Prostate gland (tissue), 2 donors: Measurements from ENCODE around the gene GNG8.

Experiments
- POLR2A ChIP-seq: fragments of 450-650 bp; IDR thresholded peaks from one replicate; pipeline ENCODE4 v1.6.1; 2016; ENCODE audit warnings: antibody characterized with exemption, mild to moderate bottlenecking
- POLR2AphosphoS5 ChIP-seq: sonication (generic); formaldehyde crosslinking; IDR thresholded peaks from one replicate; pipeline ENCODE4 v1.6.1; 2017; ENCODE audit warnings: antibody characterized with exemption
- TF ChIP-seq, protein P1 (sequence below), 4 experiments: fragments of 200-600 bp in 2 of 4; fragments of 450-650 bp in 2 of 4; sonication (generic) in 2 of 4; IDR thresholded peaks; 1 replicate in 3 of 4; 2 replicates in 1 of 4; pipeline ENCODE4 v1.5.1; 2016 to 2019; ENCODE audit warnings: antibody characterized with exemption in 4 of 4, mild to moderate bottlenecking in 2 of 4, moderate library complexity in 2 of 4

DNA sequence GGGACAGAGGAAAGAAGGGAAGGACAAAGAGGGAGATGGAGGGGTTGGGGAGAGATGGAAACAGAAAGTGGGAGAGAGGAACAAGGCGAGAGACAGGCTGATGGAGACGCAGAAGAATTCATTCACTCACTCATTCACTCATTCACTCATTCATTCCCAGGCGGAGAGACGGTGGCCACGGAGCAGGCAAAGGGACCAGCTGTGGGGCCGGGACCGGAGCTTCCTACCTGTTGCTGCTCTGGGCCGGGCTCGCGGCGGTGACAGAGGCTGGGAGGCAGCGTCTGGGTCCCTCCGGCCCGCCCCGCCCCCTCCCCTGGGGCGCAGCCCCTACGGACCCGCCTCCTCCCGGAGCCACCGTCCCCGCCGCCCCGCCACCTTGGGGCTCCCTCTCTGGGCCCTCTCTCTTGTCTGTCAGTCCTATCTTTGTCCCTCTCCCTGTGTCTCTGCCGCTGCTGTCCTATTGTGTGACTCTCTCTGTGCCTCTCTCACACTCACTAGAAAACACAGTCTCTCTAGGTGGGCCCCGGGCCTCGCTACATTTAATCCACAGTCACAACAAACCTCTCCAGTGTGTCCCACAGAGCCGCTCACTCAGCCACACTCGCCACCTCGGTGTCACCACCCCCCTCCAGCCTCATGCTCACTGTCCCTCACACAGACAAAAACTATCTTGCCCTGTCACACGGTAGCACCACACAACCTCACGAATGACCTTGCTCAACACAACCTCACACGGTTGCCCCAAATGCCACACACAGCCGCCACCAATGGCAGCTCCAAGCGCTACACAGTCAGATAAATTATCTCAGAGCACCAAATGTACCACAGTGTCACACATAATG, at the start of gene GNG8:
- TF ChIP-seq, protein P1, sequence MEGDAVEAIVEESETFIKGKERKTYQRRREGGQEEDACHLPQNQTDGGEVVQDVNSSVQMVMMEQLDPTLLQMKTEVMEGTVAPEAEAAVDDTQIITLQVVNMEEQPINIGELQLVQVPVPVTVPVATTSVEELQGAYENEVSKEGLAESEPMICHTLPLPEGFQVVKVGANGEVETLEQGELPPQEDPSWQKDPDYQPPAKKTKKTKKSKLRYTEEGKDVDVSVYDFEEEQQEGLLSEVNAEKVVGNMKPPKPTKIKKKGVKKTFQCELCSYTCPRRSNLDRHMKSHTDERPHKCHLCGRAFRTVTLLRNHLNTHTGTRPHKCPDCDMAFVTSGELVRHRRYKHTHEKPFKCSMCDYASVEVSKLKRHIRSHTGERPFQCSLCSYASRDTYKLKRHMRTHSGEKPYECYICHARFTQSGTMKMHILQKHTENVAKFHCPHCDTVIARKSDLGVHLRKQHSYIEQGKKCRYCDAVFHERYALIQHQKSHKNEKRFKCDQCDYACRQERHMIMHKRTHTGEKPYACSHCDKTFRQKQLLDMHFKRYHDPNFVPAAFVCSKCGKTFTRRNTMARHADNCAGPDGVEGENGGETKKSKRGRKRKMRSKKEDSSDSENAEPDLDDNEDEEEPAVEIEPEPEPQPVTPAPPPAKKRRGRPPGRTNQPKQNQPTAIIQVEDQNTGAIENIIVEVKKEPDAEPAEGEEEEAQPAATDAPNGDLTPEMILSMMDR (IDR thresholded peaks at IDR 0.05): no peak
- no peak for TF ChIP-seq POLR2A
- no peak for TF ChIP-seq POLR2AphosphoS5
